Measurements from ENCODE around the gene CTTNBP2NL.
"Not testable (repeated sequence)": the region's sequence is repeated elsewhere in the genome, so short reads cannot be mapped to it uniquely, and the experiment has no call there.

Gene CTTNBP2NL

GRCh38 chr1:112478314-112478713 lies 82.3 kb downstream of the CTTNBP2NL start:
- Histone ChIP-seq H3K36me3 (ENCODE audit: control insufficient read depth in 2 of 2, insufficient read depth in 1 of 2, low read length in 2 of 2) (no peaks in the 10 kb centered on the region), H3K27ac (ENCODE audit: extremely low read depth, low read depth, low read length) (no peak overlapping the region), H3K4me1 (ENCODE audit: control insufficient read depth, insufficient read depth, low read length) (no peaks in the 10 kb centered on the region), H3K9me3 (ENCODE audit: control insufficient read depth, insufficient read depth, low read depth, low read length) (no peaks in the 10 kb centered on the region), H3K4me3 (ENCODE audit: low read depth, low read length) (no peak overlapping the region)
- TF ChIP-seq ZNF791 (tag by site-specific recombination; IDR thresholded peaks at IDR 0.05) (peak; percentile 94), WT1 (tag by site-specific recombination; IDR thresholded peaks at IDR 0.05) (no peak)
- ChIA-PET CTCF (interaction anchor here (0.6 to 1.0 kb wide), 2 partner anchors 23 to 88 kb away, joined by 3 read pairs; no protein-coding TSS in a partner anchor), POLR2A (interaction anchor here (0.6 kb wide), 1 partner anchor 20 kb away, joined by 3 read pairs; no protein-coding TSS in a partner anchor)

GRCh38 chr1:112486063-112486462 lies 90.0 kb downstream of the CTTNBP2NL start:
- CTCF ChIA-PET = interaction anchor here (0.6 to 1.1 kb wide), 4 partner anchors 15 to 588 kb away, joined by 3 to 5 read pairs (median 3); no protein-coding TSS in a partner anchor
- H3K36me3 ChIP-seq (ENCODE audit: control insufficient read depth in 2 of 2, insufficient read depth in 1 of 2, low read length in 2 of 2); H3K9me3 ChIP-seq (ENCODE audit: control insufficient read depth, insufficient read depth, low read depth, low read length); H3K4me1 ChIP-seq (ENCODE audit: control insufficient read depth, insufficient read depth, low read length); H3K27ac ChIP-seq (ENCODE audit: extremely low read depth, low read depth, low read length); POLR2A ChIA-PET; H3K4me3 ChIP-seq (ENCODE audit: low read depth, low read length): not testable (repeated sequence)
- peak; percentile 82 for TF ChIP-seq ZNF121 (tag by site-specific recombination; IDR thresholded peaks at IDR 0.05)

GRCh38 chr1:112487686-112488085 lies 91.7 kb downstream of the CTTNBP2NL start:
- POLR2A ChIA-PET = interaction anchor here (0.7 kb wide), 1 partner anchor 34 kb away, joined by 8 read pairs; no protein-coding TSS in a partner anchor
- H3K36me3 ChIP-seq (ENCODE audit: control insufficient read depth in 2 of 2, insufficient read depth in 1 of 2, low read length in 2 of 2); H3K4me1 ChIP-seq (ENCODE audit: control insufficient read depth, insufficient read depth, low read length); H3K9me3 ChIP-seq (ENCODE audit: control insufficient read depth, insufficient read depth, low read depth, low read length); H3K4me3 ChIP-seq (ENCODE audit: low read depth, low read length); H3K27ac ChIP-seq (ENCODE audit: extremely low read depth, low read depth, low read length); CTCF ChIA-PET: not testable (repeated sequence)

DNA sequence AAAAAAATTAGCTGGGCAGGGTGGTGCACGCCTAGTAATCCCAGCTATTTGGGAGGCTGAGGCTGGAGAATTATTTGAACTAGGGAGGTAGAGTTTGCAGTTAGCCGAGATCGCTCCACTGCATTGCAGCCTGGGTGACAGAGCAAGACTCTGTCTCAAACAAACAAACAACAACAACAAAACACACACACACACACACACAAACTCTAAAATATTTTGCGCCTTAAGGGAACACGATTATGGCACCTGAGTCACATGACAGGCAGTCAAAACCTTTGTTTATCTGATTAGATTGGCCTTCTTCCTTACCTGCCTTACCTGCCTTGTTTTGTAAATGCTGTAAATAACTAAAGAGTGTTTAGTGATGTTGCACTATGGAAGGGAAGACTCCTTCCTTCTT lies 92.1 kb downstream of the CTTNBP2NL start:
- Histone ChIP-seq H3K9me3 (ENCODE audit: control insufficient read depth, insufficient read depth, low read depth, low read length) (no peaks in the 10 kb centered on the region), H3K36me3 (ENCODE audit: control insufficient read depth in 2 of 2, insufficient read depth in 1 of 2, low read length in 2 of 2) (no peaks in the 10 kb centered on the region), H3K27ac (ENCODE audit: extremely low read depth, low read depth, low read length) (no peak overlapping the region), H3K4me1 (ENCODE audit: control insufficient read depth, insufficient read depth, low read length) (no peaks in the 10 kb centered on the region), H3K4me3 (ENCODE audit: low read depth, low read length) (no peak overlapping the region)
- POLR2A ChIA-PET = no interaction called here
- CTCF ChIA-PET = no interaction called here
- TF ChIP-seq, protein P1, sequence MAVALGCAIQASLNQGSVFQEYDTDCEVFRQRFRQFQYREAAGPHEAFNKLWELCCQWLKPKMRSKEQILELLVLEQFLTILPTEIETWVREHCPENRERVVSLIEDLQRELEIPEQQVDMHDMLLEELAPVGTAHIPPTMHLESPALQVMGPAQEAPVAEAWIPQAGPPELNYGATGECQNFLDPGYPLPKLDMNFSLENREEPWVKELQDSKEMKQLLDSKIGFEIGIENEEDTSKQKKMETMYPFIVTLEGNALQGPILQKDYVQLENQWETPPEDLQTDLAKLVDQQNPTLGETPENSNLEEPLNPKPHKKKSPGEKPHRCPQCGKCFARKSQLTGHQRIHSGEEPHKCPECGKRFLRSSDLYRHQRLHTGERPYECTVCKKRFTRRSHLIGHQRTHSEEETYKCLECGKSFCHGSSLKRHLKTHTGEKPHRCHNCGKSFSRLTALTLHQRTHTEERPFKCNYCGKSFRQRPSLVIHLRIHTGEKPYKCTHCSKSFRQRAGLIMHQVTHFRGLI (tag by site-specific recombination; IDR thresholded peaks at IDR 0.05) = no peak
- TF ChIP-seq AEBP2 (tag by site-specific recombination; IDR thresholded peaks at IDR 0.05; ENCODE audit: borderline replicate concordance) (no peak), SP3 (tag by site-specific recombination; IDR thresholded peaks at IDR 0.05) (no peak), ZNF510 (tag by site-specific recombination; IDR thresholded peaks at IDR 0.05; ENCODE audit: insufficient replicate concordance) (no peak), ZNF175 (tag by site-specific recombination; IDR thresholded peaks at IDR 0.05) (no peak), ZBTB21 (tag by site-specific recombination; IDR thresholded peaks at IDR 0.05) (no peak), ZNF585B (tag by site-specific recombination; IDR thresholded peaks at IDR 0.05) (no peak), ZNF521 (tag by site-specific recombination; IDR thresholded peaks at IDR 0.05) (no peak), GLI2 (tag by site-specific recombination; IDR thresholded peaks at IDR 0.05; ENCODE audit: borderline replicate concordance, low read depth) (no peak), ZNF549 (tag by site-specific recombination; IDR thresholded peaks at IDR 0.05) (no peak), ZNF48 (tag by site-specific recombination; IDR thresholded peaks at IDR 0.05) (no peak), ZNF16 (tag by site-specific recombination; IDR thresholded peaks at IDR 0.05; ENCODE audit: low read depth) (no peak)
- TF ChIP-seq, protein P2, sequence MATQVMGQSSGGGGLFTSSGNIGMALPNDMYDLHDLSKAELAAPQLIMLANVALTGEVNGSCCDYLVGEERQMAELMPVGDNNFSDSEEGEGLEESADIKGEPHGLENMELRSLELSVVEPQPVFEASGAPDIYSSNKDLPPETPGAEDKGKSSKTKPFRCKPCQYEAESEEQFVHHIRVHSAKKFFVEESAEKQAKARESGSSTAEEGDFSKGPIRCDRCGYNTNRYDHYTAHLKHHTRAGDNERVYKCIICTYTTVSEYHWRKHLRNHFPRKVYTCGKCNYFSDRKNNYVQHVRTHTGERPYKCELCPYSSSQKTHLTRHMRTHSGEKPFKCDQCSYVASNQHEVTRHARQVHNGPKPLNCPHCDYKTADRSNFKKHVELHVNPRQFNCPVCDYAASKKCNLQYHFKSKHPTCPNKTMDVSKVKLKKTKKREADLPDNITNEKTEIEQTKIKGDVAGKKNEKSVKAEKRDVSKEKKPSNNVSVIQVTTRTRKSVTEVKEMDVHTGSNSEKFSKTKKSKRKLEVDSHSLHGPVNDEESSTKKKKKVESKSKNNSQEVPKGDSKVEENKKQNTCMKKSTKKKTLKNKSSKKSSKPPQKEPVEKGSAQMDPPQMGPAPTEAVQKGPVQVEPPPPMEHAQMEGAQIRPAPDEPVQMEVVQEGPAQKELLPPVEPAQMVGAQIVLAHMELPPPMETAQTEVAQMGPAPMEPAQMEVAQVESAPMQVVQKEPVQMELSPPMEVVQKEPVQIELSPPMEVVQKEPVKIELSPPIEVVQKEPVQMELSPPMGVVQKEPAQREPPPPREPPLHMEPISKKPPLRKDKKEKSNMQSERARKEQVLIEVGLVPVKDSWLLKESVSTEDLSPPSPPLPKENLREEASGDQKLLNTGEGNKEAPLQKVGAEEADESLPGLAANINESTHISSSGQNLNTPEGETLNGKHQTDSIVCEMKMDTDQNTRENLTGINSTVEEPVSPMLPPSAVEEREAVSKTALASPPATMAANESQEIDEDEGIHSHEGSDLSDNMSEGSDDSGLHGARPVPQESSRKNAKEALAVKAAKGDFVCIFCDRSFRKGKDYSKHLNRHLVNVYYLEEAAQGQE (tag by site-specific recombination; IDR thresholded peaks at IDR 0.05) = no peak

Data from HEK293 (cell line).